Measurements from ENCODE around the gene ADM2.
A peak's percentile ranks its signal among the peaks of the same experiment; 100 is the strongest.
"Not testable (repeated sequence)": the region's sequence is repeated elsewhere in the genome, so short reads cannot be mapped to it uniquely, and the experiment has no call there.

The ADM2 gene

GRCh38 chr22:50524676-50525103 lies 43.3 kb downstream of the ADM2 start:
- no peak for DNase-seq (ENCODE audit: low read depth, low spot score)

GRCh38 chr22:50525104-50525857 lies 43.9 kb downstream of the ADM2 start, which contains the start of gene SCO2:
SCO2 (minus strand) TSS chr22:50525598; CDS start chr22:50524411, 1,187 bp downstream.
- peak; percentile 95 for DNase-seq (ENCODE audit: low read depth, low spot score)

- no peak for DNase-seq (ENCODE audit: low read depth, low spot score)
These were observed 44.4 kb downstream of the ADM2 start for GRCh38 chr22:50525858-50526107.

- DNase-seq (ENCODE audit: low read depth, low spot score) = peak; percentile 64
These were observed 44.9 kb downstream of the ADM2 start for GRCh38 chr22:50526108-50526833.

- DNase-seq (ENCODE audit: low read depth, low spot score) = no peak
These were observed 45.8 kb downstream of the ADM2 start for GRCh38 chr22:50526834-50527801.

- DNase-seq (ENCODE audit: low read depth, low spot score) = no peak
These were observed 46.8 kb downstream of the ADM2 start for GRCh38 chr22:50527921-50528681.

GRCh38 chr22:50528682-50529415 lies 47.5 kb downstream of the ADM2 start:
- DNase-seq (ENCODE audit: low read depth, low spot score) = no peak

GRCh38 chr22:50529416-50529896 lies 48.1 kb downstream of the ADM2 start:
- DNase-seq (ENCODE audit: low read depth, low spot score) = no peak

- no peak for DNase-seq (ENCODE audit: low read depth, low spot score)
These were observed 48.7 kb downstream of the ADM2 start, which contains the start of gene TYMP for GRCh38 chr22:50529897-50530579. TYMP (minus strand) TSS chr22:50530012; CDS start chr22:50529709, 303 bp downstream.

GRCh38 chr22:50530580-50530876 lies 49.2 kb downstream of the ADM2 start:
- DNase-seq (ENCODE audit: low read depth, low spot score) = no peak

- DNase-seq (ENCODE audit: low read depth, low spot score) = peak; percentile 70
These were observed 49.7 kb downstream of the ADM2 start for GRCh38 chr22:50530877-50531545.

GRCh38 chr22:50531546-50531961 lies 50.2 kb downstream of the ADM2 start:
- no peak for DNase-seq (ENCODE audit: low read depth, low spot score)

- DNase-seq (ENCODE audit: low read depth, low spot score) = no peak
These were observed 50.8 kb downstream of the ADM2 start for GRCh38 chr22:50531962-50532674.

- no peak for DNase-seq (ENCODE audit: low read depth, low spot score)
These were observed 51.8 kb downstream of the ADM2 start for GRCh38 chr22:50532824-50533796.

GRCh38 chr22:50533856-50534711 lies 52.7 kb downstream of the ADM2 start:
- not testable (repeated sequence) for DNase-seq (ENCODE audit: low read depth, low spot score)

GRCh38 chr22:50535113-50535512 lies 53.8 kb downstream of the ADM2 start:
- DNase-seq (ENCODE audit: low read depth, low spot score) = no peak
